ENCODE results near the gene IFNGR1. TPM values are rescaled to one million over a fixed set of nuclear protein-coding genes. Genes with fewer than 3 reads are reported as not detected.
"Not testable (repeated sequence)": the region's sequence is repeated elsewhere in the genome, so short reads cannot be mapped to it uniquely, and the experiment has no call there.

Gene IFNGR1
- total RNA-seq, 5 donors from 2014 or later (not counting 1 experiment from before 2014, with no cell fraction given) = 23.6 to 42.4 (median 28.5) TPM

DNA sequence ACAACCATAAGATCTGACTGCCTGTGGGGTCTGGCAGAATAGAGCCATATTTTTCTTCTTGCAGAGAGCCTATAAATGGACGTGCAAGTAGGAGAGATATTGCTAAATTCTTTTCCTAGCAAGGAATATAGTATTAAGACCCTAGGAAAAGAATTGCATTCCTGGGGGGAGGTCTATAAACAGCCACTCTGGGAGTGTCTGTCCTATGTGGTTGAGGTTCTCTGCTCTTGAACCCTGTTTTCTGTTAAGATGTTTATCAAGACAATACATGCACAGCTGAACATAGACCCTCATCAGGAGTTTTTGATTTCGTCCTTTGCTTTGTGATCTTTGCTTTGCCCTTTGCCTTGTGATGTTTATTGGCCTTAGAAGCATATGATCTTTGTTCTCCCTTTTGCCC, 35.2 kb upstream of the IFNGR1 start:
- H3K4me3 ChIP-seq (ENCODE audit: control insufficient read depth in 1 of 2, extremely low read depth in 1 of 2, low read length in 1 of 2); H3K27ac Mint-ChIP-seq; POLR2A ChIA-PET; H3K4me1 ChIP-seq (ENCODE audit: control insufficient read depth in 1 of 2, extremely low read depth in 1 of 2, insufficient read depth in 2 of 2, low read length in 2 of 2); ATAC-seq (replicated peaks in 1 of 4); H3K9me3 ChIP-seq; H3K4me3 Mint-ChIP-seq; H3K27me3 ChIP-seq (replicated peaks in 1 of 2; ENCODE audit: control insufficient read depth in 2 of 2, extremely low read depth in 1 of 2, insufficient read depth in 2 of 2, low read length in 1 of 2); H3K4me1 Mint-ChIP-seq; H3K27ac ChIP-seq (ENCODE audit: low read length); CTCF ChIA-PET; DNase-seq; H3K36me3 ChIP-seq (ENCODE audit: control insufficient read depth in 2 of 2, extremely low read depth in 1 of 2, insufficient read depth in 1 of 2, low read length in 1 of 2): not testable (repeated sequence)
- Mint-ChIP-seq H3K9me3 (peaks cover 11 to 28% (median 18%) of the 10 kb centered on the region in 3 donors), H3K27me3 (peaks cover 10 to 17% of the 10 kb centered on the region in 2 donors), H3K36me3 (peaks cover 14% of the 10 kb centered on the region)
- WGBS (ENCODE audit: insufficient coverage) = no CpG with 5 or more reads among the region's 2 CpGs

DNA sequence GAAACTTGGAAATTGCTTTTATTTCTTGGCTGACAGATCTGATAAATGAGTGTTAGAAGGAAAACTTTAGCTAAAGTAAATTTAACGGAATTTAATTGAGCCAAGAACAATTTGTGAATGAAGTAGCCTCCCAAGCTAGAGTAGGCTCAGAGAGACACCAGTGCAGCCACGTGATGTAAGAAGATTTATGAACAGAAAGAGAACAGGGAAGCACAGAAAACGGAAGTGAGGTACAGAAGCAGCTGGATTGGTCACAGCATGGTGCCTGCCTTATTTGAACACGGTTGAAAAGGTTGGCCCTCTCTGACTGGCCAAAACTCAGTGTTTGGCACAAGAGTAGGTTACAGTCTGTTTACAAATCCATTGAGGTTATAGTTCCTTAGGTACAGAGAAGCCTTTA, 29.5 kb upstream of the IFNGR1 start:
- H3K36me3 ChIP-seq (ENCODE audit: control insufficient read depth in 2 of 2, extremely low read depth in 1 of 2, insufficient read depth in 1 of 2, low read length in 1 of 2) = no peaks in the 10 kb centered on the region
- WGBS (ENCODE audit: insufficient coverage) = 94% methylated on average over 3 of the region's 4 CpGs
- ChIA-PET CTCF (interaction anchor here (0.6 to 0.9 kb wide), 3 partner anchors 66 to 279 kb away, joined by 3 to 4 read pairs (median 3); no protein-coding TSS in a partner anchor), POLR2A (interaction anchor here in 1 of 2 donors (0.6 kb wide), 1 partner anchor 311 kb away, joined by 4 read pairs; no protein-coding TSS in a partner anchor)
- no peaks in the 10 kb centered on the region for H3K9me3 ChIP-seq
- no peaks in the 10 kb centered on the region for H3K4me1 ChIP-seq (ENCODE audit: control insufficient read depth in 1 of 2, extremely low read depth in 1 of 2, insufficient read depth in 2 of 2, low read length in 2 of 2)
- Mint-ChIP-seq H3K27me3 (peaks cover 8 to 11% of the 10 kb centered on the region in 2 donors), H3K27ac (no peak overlapping the region), H3K4me3 (no peak overlapping the region), H3K36me3 (peaks cover 6% of the 10 kb centered on the region), H3K9me3 (peaks cover 0 to 6% (median 6%) of the 10 kb centered on the region in 3 donors), H3K4me1 (peaks cover 0 to 2% (median 0%) of the 10 kb centered on the region in 3 donors)
- no peak overlapping the region for H3K4me3 ChIP-seq (ENCODE audit: control insufficient read depth in 1 of 2, extremely low read depth in 1 of 2, low read length in 1 of 2)
- H3K27me3 ChIP-seq (replicated peaks in 1 of 2; ENCODE audit: control insufficient read depth in 2 of 2, extremely low read depth in 1 of 2, insufficient read depth in 2 of 2, low read length in 1 of 2) = no peaks in the 10 kb centered on the region
- ATAC-seq (replicated peaks in 1 of 4) (no peak), DNase-seq (no peak)
- no peak overlapping the region for H3K27ac ChIP-seq (ENCODE audit: low read length)

DNA sequence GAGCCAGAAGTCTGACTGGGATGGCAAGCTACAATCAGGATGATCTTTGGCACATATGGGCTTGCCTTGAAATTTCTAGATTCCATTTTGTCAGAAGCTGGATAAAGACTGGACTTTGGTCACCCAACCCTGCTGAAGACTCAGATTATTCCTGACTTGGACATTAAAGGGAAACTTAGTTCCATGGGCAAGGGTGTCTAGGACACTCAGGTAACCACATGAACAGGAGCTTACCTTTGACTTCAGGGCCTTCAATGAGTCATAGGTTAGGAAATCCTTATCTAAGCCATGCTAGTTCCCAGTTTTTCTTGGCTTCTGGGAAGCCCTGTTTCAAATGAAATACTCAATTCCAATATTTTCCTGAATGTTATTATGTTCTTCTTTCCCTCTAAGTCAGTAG, 28.5 kb upstream of the IFNGR1 start:
- Histone ChIP-seq H3K36me3 (ENCODE audit: control insufficient read depth in 2 of 2, extremely low read depth in 1 of 2, insufficient read depth in 1 of 2, low read length in 1 of 2) (no peaks in the 10 kb centered on the region), H3K4me3 (ENCODE audit: control insufficient read depth in 1 of 2, extremely low read depth in 1 of 2, low read length in 1 of 2) (no peak overlapping the region), H3K27ac (ENCODE audit: low read length) (no peak overlapping the region), H3K27me3 (replicated peaks in 1 of 2; ENCODE audit: control insufficient read depth in 2 of 2, extremely low read depth in 1 of 2, insufficient read depth in 2 of 2, low read length in 1 of 2) (no peaks in the 10 kb centered on the region), H3K9me3 (no peaks in the 10 kb centered on the region), H3K4me1 (ENCODE audit: control insufficient read depth in 1 of 2, extremely low read depth in 1 of 2, insufficient read depth in 2 of 2, low read length in 2 of 2) (no peaks in the 10 kb centered on the region)
- no peak overlapping the region for H3K4me3 Mint-ChIP-seq
- ChIA-PET CTCF (no interaction called here), POLR2A (no interaction called here)
- peaks cover 0 to 2% (median 0%) of the 10 kb centered on the region in 3 donors for H3K4me1 Mint-ChIP-seq
- H3K36me3 Mint-ChIP-seq = peaks cover 6% of the 10 kb centered on the region
- no peak overlapping the region for H3K27ac Mint-ChIP-seq
- peaks cover 7 to 11% of the 10 kb centered on the region in 2 donors for H3K27me3 Mint-ChIP-seq
- DNase-seq = no peak
- H3K9me3 Mint-ChIP-seq = peaks cover 0 to 6% (median 3%) of the 10 kb centered on the region in 3 donors
- no peak for ATAC-seq (replicated peaks in 1 of 4)

DNA sequence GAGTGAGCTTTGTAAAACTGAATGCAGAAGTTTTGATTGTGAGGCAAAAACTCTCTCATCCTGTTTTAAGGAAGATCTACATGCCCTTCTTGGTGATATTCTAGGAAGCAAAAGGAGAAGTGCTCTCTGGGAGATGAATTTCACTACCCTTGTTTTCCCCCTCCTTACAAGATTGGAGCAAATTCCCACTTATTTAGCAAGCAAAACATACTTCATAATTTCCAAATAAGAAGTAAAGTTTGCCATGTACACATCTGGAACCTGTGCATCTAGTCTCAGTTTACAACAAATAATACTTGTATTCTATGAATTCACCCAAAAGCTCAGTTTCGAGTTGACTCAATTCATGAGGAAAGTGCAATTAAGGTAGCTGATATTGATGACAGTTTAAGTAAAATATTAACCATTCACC, 27.6 kb upstream of the IFNGR1 start:
- H3K9me3 Mint-ChIP-seq = no peaks in the 10 kb centered on the region
- Histone ChIP-seq H3K27ac (ENCODE audit: low read length) (no peak overlapping the region), H3K9me3 (no peaks in the 10 kb centered on the region), H3K4me3 (ENCODE audit: control insufficient read depth in 1 of 2, extremely low read depth in 1 of 2, low read length in 1 of 2) (no peak overlapping the region), H3K4me1 (ENCODE audit: control insufficient read depth in 1 of 2, extremely low read depth in 1 of 2, insufficient read depth in 2 of 2, low read length in 2 of 2) (no peaks in the 10 kb centered on the region), H3K36me3 (ENCODE audit: control insufficient read depth in 2 of 2, extremely low read depth in 1 of 2, insufficient read depth in 1 of 2, low read length in 1 of 2) (no peaks in the 10 kb centered on the region), H3K27me3 (replicated peaks in 1 of 2; ENCODE audit: control insufficient read depth in 2 of 2, extremely low read depth in 1 of 2, insufficient read depth in 2 of 2, low read length in 1 of 2) (no peaks in the 10 kb centered on the region)
- H3K4me3 Mint-ChIP-seq = no peak overlapping the region
- peaks cover 0 to 3% of the 10 kb centered on the region in 2 donors for H3K27me3 Mint-ChIP-seq
- H3K27ac Mint-ChIP-seq = no peak overlapping the region
- WGBS (ENCODE audit: insufficient coverage) = no CpG with 5 or more reads among the region's 1 CpG
- no peaks in the 10 kb centered on the region for H3K36me3 Mint-ChIP-seq
- ATAC-seq (replicated peaks in 1 of 4) = no peak
- peaks cover 0 to 2% (median 0%) of the 10 kb centered on the region in 3 donors for H3K4me1 Mint-ChIP-seq
- POLR2A ChIA-PET = no interaction called here
- DNase-seq = no peak
- CTCF ChIA-PET = interaction anchor here in 1 of 2 donors (0.7 to 1.0 kb wide), 2 partner anchors 8 to 24 kb away, joined by 3 read pairs; no protein-coding TSS in a partner anchor

DNA sequence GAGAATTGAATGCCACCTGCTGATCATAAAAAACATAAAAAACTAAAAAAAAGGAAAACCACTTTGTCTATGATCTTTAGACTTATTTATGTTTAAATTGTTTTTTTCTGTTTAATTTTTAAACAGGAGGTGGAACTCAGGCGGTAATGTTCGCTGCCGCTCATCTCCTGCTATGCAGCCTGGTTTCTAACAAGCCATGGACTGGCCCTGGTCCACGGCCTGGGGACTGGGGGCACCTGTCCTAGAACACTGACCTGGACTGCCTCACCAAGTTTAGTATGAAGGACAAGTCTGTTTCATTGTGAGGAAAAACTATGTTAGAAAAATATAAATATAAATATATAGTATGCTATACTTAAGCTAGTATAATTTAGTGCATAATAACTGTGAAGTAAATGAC, 27.0 kb upstream of the IFNGR1 start:
- Histone ChIP-seq H3K4me3 (ENCODE audit: control insufficient read depth in 1 of 2, extremely low read depth in 1 of 2, low read length in 1 of 2) (no peak overlapping the region), H3K36me3 (ENCODE audit: control insufficient read depth in 2 of 2, extremely low read depth in 1 of 2, insufficient read depth in 1 of 2, low read length in 1 of 2) (no peaks in the 10 kb centered on the region), H3K4me1 (ENCODE audit: control insufficient read depth in 1 of 2, extremely low read depth in 1 of 2, insufficient read depth in 2 of 2, low read length in 2 of 2) (no peaks in the 10 kb centered on the region), H3K27me3 (replicated peaks in 1 of 2; ENCODE audit: control insufficient read depth in 2 of 2, extremely low read depth in 1 of 2, insufficient read depth in 2 of 2, low read length in 1 of 2) (no peaks in the 10 kb centered on the region), H3K27ac (ENCODE audit: low read length) (no peak overlapping the region), H3K9me3 (no peaks in the 10 kb centered on the region)
- peaks cover 0 to 3% of the 10 kb centered on the region in 2 donors for H3K27me3 Mint-ChIP-seq
- no CpG with 5 or more reads among the region's 4 CpGs for WGBS (ENCODE audit: insufficient coverage)
- H3K4me1 Mint-ChIP-seq = peaks cover 0 to 2% (median 0%) of the 10 kb centered on the region in 3 donors
- ChIA-PET CTCF (interaction anchor here in 1 of 2 donors (0.7 kb wide), 1 partner anchor 25 kb away, joined by 3 read pairs; no protein-coding TSS in a partner anchor), POLR2A (no interaction called here)
- no peaks in the 10 kb centered on the region for H3K9me3 Mint-ChIP-seq
- no peak for DNase-seq
- no peak overlapping the region for H3K4me3 Mint-ChIP-seq
- H3K36me3 Mint-ChIP-seq = no peaks in the 10 kb centered on the region
- no peak overlapping the region for H3K27ac Mint-ChIP-seq
- ATAC-seq (replicated peaks in 1 of 4) = no peak

DNA sequence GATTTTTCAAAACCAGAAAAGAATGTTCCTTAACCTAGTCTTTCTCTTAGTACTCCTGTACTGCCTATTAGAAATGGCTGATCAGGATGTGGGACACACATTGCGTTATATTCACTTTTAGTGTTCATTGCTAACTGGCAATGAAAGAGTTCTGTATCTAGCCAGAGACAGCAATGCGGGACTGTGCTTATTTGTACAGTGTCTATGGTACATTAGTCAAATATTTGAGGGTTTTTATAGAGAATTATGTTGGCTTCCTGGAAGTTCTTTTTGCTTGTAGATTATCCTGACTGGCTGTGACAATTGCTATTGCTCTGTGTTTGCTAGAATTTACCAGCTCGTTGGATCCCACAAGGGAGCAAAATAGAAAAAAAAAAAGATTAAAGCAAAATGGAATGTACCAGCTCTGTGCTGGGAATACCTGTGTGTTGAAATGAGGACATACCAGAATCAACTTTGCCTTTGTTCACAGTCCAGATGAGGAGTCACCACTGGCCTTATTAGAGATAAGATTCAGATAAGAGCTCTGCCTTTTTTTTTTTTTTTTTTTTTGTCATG, 22.4 kb upstream of the IFNGR1 start:
- Histone ChIP-seq H3K27me3 (replicated peaks in 1 of 2; ENCODE audit: control insufficient read depth in 2 of 2, extremely low read depth in 1 of 2, insufficient read depth in 2 of 2, low read length in 1 of 2) (no peaks in the 10 kb centered on the region), H3K4me1 (ENCODE audit: control insufficient read depth in 1 of 2, extremely low read depth in 1 of 2, insufficient read depth in 2 of 2, low read length in 2 of 2) (peaks cover 0 to 11% of the 10 kb centered on the region in 2 experiments), H3K36me3 (ENCODE audit: control insufficient read depth in 2 of 2, extremely low read depth in 1 of 2, insufficient read depth in 1 of 2, low read length in 1 of 2) (no peaks in the 10 kb centered on the region), H3K27ac (ENCODE audit: low read length) (no peak overlapping the region), H3K9me3 (no peaks in the 10 kb centered on the region), H3K4me3 (ENCODE audit: control insufficient read depth in 1 of 2, extremely low read depth in 1 of 2, low read length in 1 of 2) (no peak overlapping the region)
- Mint-ChIP-seq H3K9me3 (peaks cover 0 to 6% (median 6%) of the 10 kb centered on the region in 3 donors), H3K4me3 (no peak overlapping the region), H3K27ac (no peak overlapping the region), H3K36me3 (no peaks in the 10 kb centered on the region), H3K4me1 (peaks cover 0 to 14% (median 3%) of the 10 kb centered on the region in 3 donors), H3K27me3 (peaks cover 0 to 3% of the 10 kb centered on the region in 2 donors)
- WGBS (ENCODE audit: insufficient coverage) = 77% methylated on average over 2 of the region's 3 CpGs
- ChIA-PET CTCF (interaction anchor here (0.5 to 0.8 kb wide), 4 partner anchors 10 to 87 kb away, joined by 3 read pairs; no protein-coding TSS in a partner anchor), POLR2A (no interaction called here)
- DNase-seq (no peak), ATAC-seq (replicated peaks in 1 of 4) (no peak)
